ENCODE data around the gene SDHAF3.

DNA sequence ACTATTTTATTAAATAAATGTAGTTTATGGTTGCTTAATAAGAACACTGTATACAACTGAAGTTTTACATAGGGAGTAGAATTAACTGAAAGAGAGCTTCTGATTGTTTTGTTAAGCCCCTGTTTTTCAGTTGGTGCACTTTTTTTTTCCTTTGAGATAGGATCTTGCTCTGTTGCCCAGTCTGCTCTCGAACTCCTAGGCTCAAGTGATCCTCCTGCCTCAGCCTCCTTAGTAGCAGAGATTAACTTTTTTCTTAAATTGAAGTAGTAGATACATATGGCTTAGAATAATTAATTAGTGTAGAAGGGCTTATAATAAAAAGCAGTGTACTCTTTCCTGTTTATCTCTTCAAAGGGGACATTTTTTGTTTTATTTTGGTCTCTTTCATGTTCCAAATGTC is 11.2 kb downstream of the SDHAF3 start:
- TF ChIP-seq, protein P1, sequence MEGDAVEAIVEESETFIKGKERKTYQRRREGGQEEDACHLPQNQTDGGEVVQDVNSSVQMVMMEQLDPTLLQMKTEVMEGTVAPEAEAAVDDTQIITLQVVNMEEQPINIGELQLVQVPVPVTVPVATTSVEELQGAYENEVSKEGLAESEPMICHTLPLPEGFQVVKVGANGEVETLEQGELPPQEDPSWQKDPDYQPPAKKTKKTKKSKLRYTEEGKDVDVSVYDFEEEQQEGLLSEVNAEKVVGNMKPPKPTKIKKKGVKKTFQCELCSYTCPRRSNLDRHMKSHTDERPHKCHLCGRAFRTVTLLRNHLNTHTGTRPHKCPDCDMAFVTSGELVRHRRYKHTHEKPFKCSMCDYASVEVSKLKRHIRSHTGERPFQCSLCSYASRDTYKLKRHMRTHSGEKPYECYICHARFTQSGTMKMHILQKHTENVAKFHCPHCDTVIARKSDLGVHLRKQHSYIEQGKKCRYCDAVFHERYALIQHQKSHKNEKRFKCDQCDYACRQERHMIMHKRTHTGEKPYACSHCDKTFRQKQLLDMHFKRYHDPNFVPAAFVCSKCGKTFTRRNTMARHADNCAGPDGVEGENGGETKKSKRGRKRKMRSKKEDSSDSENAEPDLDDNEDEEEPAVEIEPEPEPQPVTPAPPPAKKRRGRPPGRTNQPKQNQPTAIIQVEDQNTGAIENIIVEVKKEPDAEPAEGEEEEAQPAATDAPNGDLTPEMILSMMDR (IDR thresholded peaks at IDR 0.05 in 2 of 3, conservative IDR thresholded peaks at IDR 0.05 in 1 of 3; ENCODE audit: borderline replicate concordance in 1 of 3, insufficient read depth in 1 of 3, low read depth in 2 of 3, low read length in 2 of 3), result no peak
- TF ChIP-seq CEBPB (IDR thresholded peaks at IDR 0.05; ENCODE audit: low read depth) (no peak), POLR2A (IDR thresholded peaks at IDR 0.05; ENCODE audit: borderline replicate concordance, extremely low read depth, insufficient read depth, insufficient read length) (no peak), JUND (IDR thresholded peaks at IDR 0.05) (no peak), SIN3A (IDR thresholded peaks at IDR 0.05; ENCODE audit: low read depth) (no peak), YY1 (IDR thresholded peaks at IDR 0.05; ENCODE audit: extremely low read depth, insufficient replicate concordance, low read depth, low read length) (no peak), EZH2 (IDR thresholded peaks at IDR 0.05) (no peak), SP1 (IDR thresholded peaks at IDR 0.05; ENCODE audit: low read depth) (no peak)
- TF ChIP-seq, protein P2, sequence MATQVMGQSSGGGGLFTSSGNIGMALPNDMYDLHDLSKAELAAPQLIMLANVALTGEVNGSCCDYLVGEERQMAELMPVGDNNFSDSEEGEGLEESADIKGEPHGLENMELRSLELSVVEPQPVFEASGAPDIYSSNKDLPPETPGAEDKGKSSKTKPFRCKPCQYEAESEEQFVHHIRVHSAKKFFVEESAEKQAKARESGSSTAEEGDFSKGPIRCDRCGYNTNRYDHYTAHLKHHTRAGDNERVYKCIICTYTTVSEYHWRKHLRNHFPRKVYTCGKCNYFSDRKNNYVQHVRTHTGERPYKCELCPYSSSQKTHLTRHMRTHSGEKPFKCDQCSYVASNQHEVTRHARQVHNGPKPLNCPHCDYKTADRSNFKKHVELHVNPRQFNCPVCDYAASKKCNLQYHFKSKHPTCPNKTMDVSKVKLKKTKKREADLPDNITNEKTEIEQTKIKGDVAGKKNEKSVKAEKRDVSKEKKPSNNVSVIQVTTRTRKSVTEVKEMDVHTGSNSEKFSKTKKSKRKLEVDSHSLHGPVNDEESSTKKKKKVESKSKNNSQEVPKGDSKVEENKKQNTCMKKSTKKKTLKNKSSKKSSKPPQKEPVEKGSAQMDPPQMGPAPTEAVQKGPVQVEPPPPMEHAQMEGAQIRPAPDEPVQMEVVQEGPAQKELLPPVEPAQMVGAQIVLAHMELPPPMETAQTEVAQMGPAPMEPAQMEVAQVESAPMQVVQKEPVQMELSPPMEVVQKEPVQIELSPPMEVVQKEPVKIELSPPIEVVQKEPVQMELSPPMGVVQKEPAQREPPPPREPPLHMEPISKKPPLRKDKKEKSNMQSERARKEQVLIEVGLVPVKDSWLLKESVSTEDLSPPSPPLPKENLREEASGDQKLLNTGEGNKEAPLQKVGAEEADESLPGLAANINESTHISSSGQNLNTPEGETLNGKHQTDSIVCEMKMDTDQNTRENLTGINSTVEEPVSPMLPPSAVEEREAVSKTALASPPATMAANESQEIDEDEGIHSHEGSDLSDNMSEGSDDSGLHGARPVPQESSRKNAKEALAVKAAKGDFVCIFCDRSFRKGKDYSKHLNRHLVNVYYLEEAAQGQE (IDR thresholded peaks at IDR 0.05; ENCODE audit: low read depth), result no peak

Data from HCT116 (cell line).